H1 (cell line): ENCODE data around the gene SLC28A1. TPM values are rescaled to one million over a fixed set of nuclear protein-coding genes. Genes with fewer than 3 reads are reported as not detected.

Source experiments
- ATF2 ChIP-seq: IDR thresholded peaks from 2 replicates; pipeline ENCODE4 v1.6.1; 2012; ENCODE audit warnings: low read length, inconsistent platforms
- BCL11A ChIP-seq, 2 experiments: IDR thresholded peaks; one replicate each; pipeline ENCODE4 v1.6.1; 2011; ENCODE audit warnings: low read depth in 2 of 2, low read length in 2 of 2, mild to moderate bottlenecking in 2 of 2
- HDAC6 ChIP-seq: IDR thresholded peaks from one replicate; pipeline ENCODE4 v1.7.1; 2012; ENCODE audit warnings: low read depth, mild to moderate bottlenecking, inconsistent platforms, low read length, moderate library complexity
- MAX ChIP-seq: IDR thresholded peaks from 2 replicates; pipeline ENCODE4 v1.6.1; 2012; ENCODE audit warnings: inconsistent platforms
- POU5F1 ChIP-seq: IDR thresholded peaks from 2 replicates; pipeline ENCODE4 v1.6.1; 2011; ENCODE audit warnings: low read depth, mild to moderate bottlenecking, low read length, moderate library complexity
- TAF7 ChIP-seq: optimal IDR thresholded peaks from 2 replicates; pipeline ENCODE3; 2011; ENCODE audit warnings: low read depth, mild to moderate bottlenecking, inconsistent platforms, low read length, moderate library complexity, borderline replicate concordance
- YY1 ChIP-seq: IDR thresholded peaks from 2 replicates; pipeline ENCODE4 v1.6.1; 2011; ENCODE audit warnings: low read depth, mild to moderate bottlenecking, low read length
- polyA plus RNA-seq, 7 experiments: library from polyadenylated mRNA; depleted of rRNA in 3 of 7; stranded (reverse) in 5 of 7; unstranded in 2 of 7; fragments of >200 nt in 5 of 7; fragments of 200-250 nt in 2 of 7; gene quantifications; 1 replicate in 5 of 7; 2 replicates in 1 of 7; 4 replicates in 1 of 7; pipeline versions ENCODE4 v1.2.1 to v1.2.3, GENCODE V29; 2011 to 2013; ENCODE audit warnings: missing spikeins in 2 of 7, mixed read lengths in 2 of 7
- total RNA-seq: library from RNA; stranded (reverse); fragmentation: NEBNext Ultra II Directional; extraction: Animal tissue kit (Norgen Biotek cat#: 25700); gene quantifications from 2 replicates; pipeline ENCODE4 v1.2.1, GENCODE V29; 2021
- TF ChIP-seq, protein P1 (sequence below): IDR thresholded peaks from 2 replicates; pipeline ENCODE4 v1.6.1; 2011; ENCODE audit warnings: low read length, improper control_type of control experiment

Gene SLC28A1
- total and polyA plus RNA-seq, 2 of the 8 experiments (the other 6 are each of a cell fraction or from before 2014, with no cell fraction given): 0.09 TPM; not detected in 1

GRCh38 chr15:84887938-84888337, 3.5 kb downstream of the SLC28A1 start (continued):
- no peak for TF ChIP-seq ATF2
- TF ChIP-seq MAX: no peak
- TF ChIP-seq YY1: no peak
- TF ChIP-seq TAF7: no peak
- TF ChIP-seq, protein P1, sequence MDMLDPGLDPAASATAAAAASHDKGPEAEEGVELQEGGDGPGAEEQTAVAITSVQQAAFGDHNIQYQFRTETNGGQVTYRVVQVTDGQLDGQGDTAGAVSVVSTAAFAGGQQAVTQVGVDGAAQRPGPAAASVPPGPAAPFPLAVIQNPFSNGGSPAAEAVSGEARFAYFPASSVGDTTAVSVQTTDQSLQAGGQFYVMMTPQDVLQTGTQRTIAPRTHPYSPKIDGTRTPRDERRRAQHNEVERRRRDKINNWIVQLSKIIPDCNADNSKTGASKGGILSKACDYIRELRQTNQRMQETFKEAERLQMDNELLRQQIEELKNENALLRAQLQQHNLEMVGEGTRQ: no peak
- no peak for TF ChIP-seq BCL11A (IDR thresholded peaks at IDR 0.05; ENCODE audit: low read depth in 2 of 2, low read length in 2 of 2)
- no peak for TF ChIP-seq POU5F1
- TF ChIP-seq HDAC6: no peak
